Testis (tissue), 3 donors: ENCODE results near the gene RAB2B. TPM values are rescaled to one million over a fixed set of nuclear protein-coding genes. Genes with fewer than 3 reads are reported as not detected.

ENCODE experiments used
- DNase-seq: peaks from one replicate; pipeline ENCODE4 v3.0.0-alpha.2; 2019
- H3K27ac ChIP-seq, 2 donors: fragments of 200-600 bp; sonication (generic); one replicate each; pipeline ENCODE4 v1.5.1; 2019
- H3K27me3 ChIP-seq: fragments of 200-600 bp; sonication (generic); one replicate; pipeline ENCODE4 v1.5.1; 2019
- H3K36me3 ChIP-seq: fragments of 200-600 bp; sonication (generic); one replicate; pipeline ENCODE4 v1.5.1; 2017; ENCODE audit warnings: low read depth; ENCODE audit errors: missing control alignments
- H3K4me1 ChIP-seq: fragments of 200-600 bp; sonication (generic); one replicate; pipeline ENCODE4 v1.5.1; 2019
- H3K4me3 ChIP-seq, 2 donors: fragments of 200-600 bp; sonication (generic); one replicate each; pipeline ENCODE4 v1.5.1; 2017 to 2019
- H3K9me3 ChIP-seq: fragments of 200-600 bp; sonication (generic); one replicate; pipeline ENCODE4 v1.5.1; 2017
- CTCF ChIP-seq, 3 experiments: fragments of 450-650 bp in 2 of 3; fragments of 200-600 bp in 1 of 3; sonication (generic) in 1 of 3; IDR thresholded peaks; one replicate each; pipeline ENCODE4 v1.5.1; 2016 to 2019; ENCODE audit warnings: antibody characterized with exemption in 3 of 3, mild to moderate bottlenecking in 2 of 3, moderate library complexity in 1 of 3
- POLR2A ChIP-seq: fragments of 450-650 bp; IDR thresholded peaks from one replicate; pipeline ENCODE4 v1.6.1; 2017; ENCODE audit warnings: antibody characterized with exemption, mild to moderate bottlenecking, moderate library complexity
- WGBS, 2 donors: methylation state at CpG; one replicate each; pipeline ENCODE4 v1.1.5; 2018; 5-methylcytosine and 5-hydroxymethylcytosine counted together
- intact Hi-C: fragments of 100-400 bp; cut with DNase I; formaldehyde crosslinking; loops from one replicate; pipeline ENCODE4 v1.15.1; 2023; ENCODE audit warnings: low total_unique reads
- polyA plus RNA-seq: library from polyadenylated mRNA; stranded (reverse); fragments of 350-450 nt; fragmentation: Illumina TruSeq; extraction: RNeasy Lipid Tissue Mini Kit (QIAGEN cat#74804); gene quantifications from one replicate; pipeline ENCODE4 v1.2.3, GENCODE V29; 2014; ENCODE audit warnings: low read depth, low replicate concordance; ENCODE audit not compliant: insufficient read depth
- total RNA-seq, 2 donors: library from RNA; depleted of rRNA; stranded (reverse); fragments of >200 nt; gene quantifications; one replicate each; pipeline ENCODE4 v1.2.3, GENCODE V29; 2016

RAB2B gene
- total and polyA plus RNA-seq, 3 donors from 2014 or later: 32.9 to 40.1 (median 36.4) TPM

GRCh38 chr14:21505012-21505553 lies 28.3 kb upstream of the RAB2B start:
- no peaks in the 10 kb centered on the region for H3K27me3 ChIP-seq
- intact Hi-C loops: no loop called here
- TF ChIP-seq POLR2A (no peak), CTCF (IDR thresholded peaks at IDR 0.05) (no peak)
- H3K9me3 ChIP-seq: no peaks in the 10 kb centered on the region
- H3K36me3 ChIP-seq: no peaks in the 10 kb centered on the region
- DNase-seq: no peak
- peaks cover 6% of the 10 kb centered on the region for H3K4me1 ChIP-seq
- H3K4me3 ChIP-seq: no peak overlapping the region
- H3K27ac ChIP-seq: no peak overlapping the region

- intact Hi-C loops: no loop called here
- Histone ChIP-seq H3K9me3 (no peaks in the 10 kb centered on the region), H3K27ac (no peak overlapping the region), H3K4me1 (no peaks in the 10 kb centered on the region), H3K4me3 (no peak overlapping the region), H3K27me3 (no peaks in the 10 kb centered on the region), H3K36me3 (no peaks in the 10 kb centered on the region)
- no peak for DNase-seq
- WGBS, 2 donors: 66 to 81% methylated on average over 4 of the region's 4 CpGs
- TF ChIP-seq CTCF (IDR thresholded peaks at IDR 0.05) (no peak), POLR2A (no peak)
Observed at GRCh38 chr14:21503376-21503775, 26.6 kb upstream of the RAB2B start.

GRCh38 chr14:21501568-21501967 lies 24.8 kb upstream of the RAB2B start:
- H3K4me3 ChIP-seq: no peak overlapping the region
- no peak for TF ChIP-seq POLR2A
- TF ChIP-seq CTCF (IDR thresholded peaks at IDR 0.05): no peak
- H3K27me3 ChIP-seq: no peaks in the 10 kb centered on the region
- 84 to 95% methylated on average over 5 of the region's 5 CpGs for WGBS, 2 donors
- no peaks in the 10 kb centered on the region for H3K36me3 ChIP-seq
- no peaks in the 10 kb centered on the region for H3K4me1 ChIP-seq
- H3K9me3 ChIP-seq: no peaks in the 10 kb centered on the region
- no peak overlapping the region for H3K27ac ChIP-seq
- DNase-seq: no peak
- intact Hi-C loops: no loop called here

- no peak for DNase-seq
- intact Hi-C loops: no loop called here
- Histone ChIP-seq H3K4me1 (no peaks in the 10 kb centered on the region), H3K4me3 (no peak overlapping the region), H3K9me3 (no peaks in the 10 kb centered on the region), H3K27me3 (no peaks in the 10 kb centered on the region), H3K36me3 (no peaks in the 10 kb centered on the region), H3K27ac (no peak overlapping the region)
- WGBS, 2 donors: 67 to 74% methylated on average over 5 of the region's 5 CpGs
- TF ChIP-seq POLR2A (no peak), CTCF (IDR thresholded peaks at IDR 0.05) (peak; percentile 15 to 50 (median 33))
Observed at GRCh38 chr14:21498540-21499526, 22.1 kb upstream of the RAB2B start.
